Measurements from ENCODE around the gene FABP7.

GRCh38 chr6:122792766-122793165 lies 13.2 kb downstream of the FABP7 start:
- TF ChIP-seq CTCF (conservative IDR thresholded peaks at IDR 0.05; ENCODE audit: low read depth in 2 of 2) = no peak
- no peak for TF ChIP-seq EZH2phosphoT487 (IDR thresholded peaks at IDR 0.05; ENCODE audit: unreplicated experiment)
- no peak for TF ChIP-seq REST (IDR thresholded peaks at IDR 0.05; ENCODE audit: unreplicated experiment)
- TF ChIP-seq NANOG (IDR thresholded peaks at IDR 0.05; ENCODE audit: borderline replicate concordance) = no peak
- TF ChIP-seq EZH2 (IDR thresholded peaks at IDR 0.05; ENCODE audit: low read depth, unreplicated experiment) = no peak
- no peak for TF ChIP-seq CREB1 (CRISPR knock-in tag; IDR thresholded peaks at IDR 0.05; ENCODE audit: low read depth)
- no peak for TF ChIP-seq POLR2AphosphoS5 (IDR thresholded peaks at IDR 0.05; ENCODE audit: low read depth)
- TF ChIP-seq ZNF114 (CRISPR knock-in tag; IDR thresholded peaks at IDR 0.05) = no peak
- TF ChIP-seq JUNB (IDR thresholded peaks at IDR 0.05; ENCODE audit: unreplicated experiment) = no peak
- no peak for TF ChIP-seq STAT1 (IDR thresholded peaks at IDR 0.05; ENCODE audit: unreplicated experiment)
- TF ChIP-seq, protein P1, sequence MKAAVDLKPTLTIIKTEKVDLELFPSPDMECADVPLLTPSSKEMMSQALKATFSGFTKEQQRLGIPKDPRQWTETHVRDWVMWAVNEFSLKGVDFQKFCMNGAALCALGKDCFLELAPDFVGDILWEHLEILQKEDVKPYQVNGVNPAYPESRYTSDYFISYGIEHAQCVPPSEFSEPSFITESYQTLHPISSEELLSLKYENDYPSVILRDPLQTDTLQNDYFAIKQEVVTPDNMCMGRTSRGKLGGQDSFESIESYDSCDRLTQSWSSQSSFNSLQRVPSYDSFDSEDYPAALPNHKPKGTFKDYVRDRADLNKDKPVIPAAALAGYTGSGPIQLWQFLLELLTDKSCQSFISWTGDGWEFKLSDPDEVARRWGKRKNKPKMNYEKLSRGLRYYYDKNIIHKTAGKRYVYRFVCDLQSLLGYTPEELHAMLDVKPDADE (IDR thresholded peaks at IDR 0.05) = no peak
- no peak for TF ChIP-seq ZNF462 (CRISPR knock-in tag; IDR thresholded peaks at IDR 0.05)
- TF ChIP-seq ZNF331 (CRISPR knock-in tag; IDR thresholded peaks at IDR 0.05; ENCODE audit: low read depth) = no peak

All from GM23338 (cell line).